Lower leg skin (tissue), 3 donors: ENCODE data around the gene CNIH2.

ENCODE experiments used
- POLR2A ChIP-seq, 2 donors: fragments of 450-650 bp; IDR thresholded peaks; one replicate each; pipeline ENCODE4 v1.6.1; 2016 to 2017; ENCODE audit warnings: antibody characterized with exemption in 2 of 2, mild to moderate bottlenecking in 1 of 2, moderate library complexity in 1 of 2
- TF ChIP-seq, protein P1 (sequence below), 3 donors: fragments of 450-650 bp; IDR thresholded peaks; one replicate each; pipeline ENCODE4 v1.5.1; 2016; ENCODE audit warnings: antibody characterized with exemption in 3 of 3, mild to moderate bottlenecking in 3 of 3, moderate library complexity in 2 of 3

DNA sequence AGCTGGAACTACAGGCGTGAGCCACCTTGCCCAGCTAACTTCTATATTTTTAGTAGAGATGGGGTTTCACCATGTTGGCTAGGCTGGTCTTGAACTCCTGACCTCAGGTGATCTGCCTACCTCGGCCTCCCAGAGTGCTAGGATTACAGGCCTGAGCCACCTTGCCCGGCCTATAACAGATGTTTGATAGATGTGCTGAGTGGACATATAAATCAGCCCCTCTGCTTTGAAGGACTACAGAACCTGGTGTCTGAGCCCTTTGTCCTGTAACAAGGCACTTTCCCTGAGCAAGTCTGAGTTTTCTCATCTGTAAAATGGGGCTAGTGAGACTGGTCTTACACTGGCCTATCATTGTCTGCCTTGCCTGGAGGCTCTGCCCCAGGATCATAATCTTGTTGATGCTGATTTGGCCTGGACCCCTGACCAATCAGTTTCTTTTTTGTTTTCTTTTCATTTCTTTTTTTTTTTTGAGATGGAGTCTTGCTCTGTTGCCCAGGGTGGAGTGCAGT lies 51.2 kb downstream of the CNIH2 start:
- no peak for TF ChIP-seq POLR2A (IDR thresholded peaks at IDR 0.05)
- TF ChIP-seq, protein P1, sequence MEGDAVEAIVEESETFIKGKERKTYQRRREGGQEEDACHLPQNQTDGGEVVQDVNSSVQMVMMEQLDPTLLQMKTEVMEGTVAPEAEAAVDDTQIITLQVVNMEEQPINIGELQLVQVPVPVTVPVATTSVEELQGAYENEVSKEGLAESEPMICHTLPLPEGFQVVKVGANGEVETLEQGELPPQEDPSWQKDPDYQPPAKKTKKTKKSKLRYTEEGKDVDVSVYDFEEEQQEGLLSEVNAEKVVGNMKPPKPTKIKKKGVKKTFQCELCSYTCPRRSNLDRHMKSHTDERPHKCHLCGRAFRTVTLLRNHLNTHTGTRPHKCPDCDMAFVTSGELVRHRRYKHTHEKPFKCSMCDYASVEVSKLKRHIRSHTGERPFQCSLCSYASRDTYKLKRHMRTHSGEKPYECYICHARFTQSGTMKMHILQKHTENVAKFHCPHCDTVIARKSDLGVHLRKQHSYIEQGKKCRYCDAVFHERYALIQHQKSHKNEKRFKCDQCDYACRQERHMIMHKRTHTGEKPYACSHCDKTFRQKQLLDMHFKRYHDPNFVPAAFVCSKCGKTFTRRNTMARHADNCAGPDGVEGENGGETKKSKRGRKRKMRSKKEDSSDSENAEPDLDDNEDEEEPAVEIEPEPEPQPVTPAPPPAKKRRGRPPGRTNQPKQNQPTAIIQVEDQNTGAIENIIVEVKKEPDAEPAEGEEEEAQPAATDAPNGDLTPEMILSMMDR (IDR thresholded peaks at IDR 0.05): no peak
